GM12892 (cell line): ENCODE measurements around the gene PPP2R5C.

Experiments used
- POLR2A ChIP-seq: IDR thresholded peaks from 2 replicates; pipeline ENCODE4 v1.6.1; 2011; ENCODE audit warnings: low read depth, low read length, control low read depth
- POLR2AphosphoS5 ChIP-seq: IDR thresholded peaks from 2 replicates; pipeline ENCODE4 v1.6.1; 2011; ENCODE audit warnings: low read depth, low read length, control low read depth

DNA sequence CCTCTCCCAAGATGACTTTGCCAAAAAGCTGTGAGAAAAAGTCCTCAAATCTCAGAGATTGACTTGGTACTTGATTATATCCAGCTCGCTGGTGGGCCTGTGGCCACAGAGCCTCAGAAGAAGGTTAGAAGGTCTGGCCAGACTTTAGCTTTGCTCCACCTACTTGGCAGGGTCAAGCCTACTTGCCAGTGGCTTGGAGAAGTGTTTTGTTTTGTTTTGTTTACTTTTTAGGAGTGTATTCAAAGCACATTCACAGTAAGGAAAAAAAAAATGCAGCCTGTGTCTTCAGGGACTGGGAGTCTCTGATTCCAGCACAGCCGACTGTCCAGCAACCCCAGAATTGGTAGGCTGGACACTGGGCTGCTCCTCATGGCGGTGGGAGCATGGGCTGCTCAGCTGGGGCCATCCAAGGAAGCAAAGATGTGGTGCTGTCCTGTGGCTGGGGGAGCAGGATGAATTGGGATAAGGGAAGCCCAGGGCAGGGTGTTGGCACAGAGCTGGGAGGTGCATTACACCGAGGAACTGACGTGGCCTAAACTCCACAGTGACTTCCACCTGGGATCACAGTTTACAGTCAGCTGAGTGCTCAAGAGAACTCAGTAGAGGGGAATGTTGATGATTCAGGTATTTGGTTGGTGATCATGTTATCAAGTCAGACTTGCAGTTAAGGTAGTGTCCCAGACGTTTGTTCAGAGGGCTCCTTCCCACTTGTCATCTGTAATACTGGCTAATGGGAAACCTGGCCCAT lies 73.5 kb downstream of the PPP2R5C start:
- TF ChIP-seq POLR2AphosphoS5, result peak; percentile 48; the same call in 1 of the 2 replicates
- TF ChIP-seq POLR2A, result no peak
